Endothelial cell of umbilical vein (primary cell): Measurements from ENCODE around the gene TXNDC2. TPM values are rescaled to one million over a fixed set of nuclear protein-coding genes. Genes with fewer than 3 reads are reported as not detected.

Source experiments
- BruUV-seq: library from RNA; stranded (reverse); fragments of 400-500 nt; replicated peaks from 2 replicates; lab custom pipeline; 2021; lab: Mats Ljungman, UMichigan
- CTCF ChIA-PET: fragments of 300-600, 350-600 bp; sonication (Branson Sonifier 250); formaldehyde crosslinking; loops from one replicate; lab custom pipeline; 2021; ENCODE audit warnings: antibody characterized with exemption, inconsistent platforms; lab: Charles Lee
- POLR2A ChIA-PET: fragments of 300-600, 350-600 bp; sonication (Branson Sonifier 250); formaldehyde crosslinking; loops from one replicate; lab custom pipeline; 2021; ENCODE audit warnings: antibody characterized with exemption, inconsistent platforms; lab: Charles Lee
- DNase-seq: peaks from one replicate; pipeline ENCODE4 v3.0.0-alpha.2; 2011; ENCODE audit warnings: low read depth, low spot score
- FAIRE-seq: peaks from 2 replicates; lab custom pipeline; 2011; peaks lifted over from hg19 to GRCh38; lab: Jason Lieb, UNC
- H2AFZ ChIP-seq: 2 replicates; pipeline ENCODE4 v1.6.0; 2012; ENCODE audit warnings: low read depth, low read length, control low read depth, inconsistent platforms
- H3K27ac ChIP-seq: 2 replicates; pipeline ENCODE4 v1.5.1; 2011; ENCODE audit warnings: low read depth, mild to moderate bottlenecking, control low read depth, low read length, moderate library complexity; ENCODE audit not compliant: insufficient read depth
- H3K27me3 ChIP-seq, 2 experiments: 2 replicates each; pipeline versions ENCODE4 v1.6.0 to v1.6.1; 2011; ENCODE audit warnings: low read length in 2 of 2, mixed read lengths in 1 of 2; ENCODE audit not compliant: control insufficient read depth in 2 of 2, insufficient read depth in 2 of 2
- H3K36me3 ChIP-seq, 2 experiments: 2 replicates in 1 of 2; 3 replicates in 1 of 2; pipeline ENCODE4 v1.5.1; 2011; ENCODE audit warnings: low read length in 2 of 2, mild to moderate bottlenecking in 1 of 2, moderate library complexity in 1 of 2; ENCODE audit not compliant: control insufficient read depth in 2 of 2, insufficient read depth in 2 of 2; ENCODE audit errors: extremely low read depth in 1 of 2
- H3K4me1 ChIP-seq: 3 replicates; pipeline ENCODE4 v1.5.1; 2011; ENCODE audit warnings: mild to moderate bottlenecking, low read length; ENCODE audit not compliant: control insufficient read depth, insufficient read depth; ENCODE audit errors: extremely low read depth
- H3K4me2 ChIP-seq: 2 replicates; pipeline ENCODE4 v1.6.1; 2011; ENCODE audit warnings: low read length, control low read depth, mixed read lengths; ENCODE audit not compliant: insufficient read depth
- H3K4me3 ChIP-seq, 3 experiments: fragments of 200-600 bp in 1 of 3; sonication (generic), shearing (Covaris generic) in 1 of 3; replicated peaks in 1 of 3; 2 replicates each; pipeline ENCODE4 v1.5.1; 2011 to 2016; ENCODE audit warnings: control low read depth in 3 of 3, low read length in 3 of 3, mild to moderate bottlenecking in 2 of 3, inconsistent platforms in 1 of 3, low read depth in 1 of 3, moderate library complexity in 1 of 3; ENCODE audit not compliant: insufficient read depth in 1 of 3
- H3K79me2 ChIP-seq: 2 replicates; pipeline ENCODE4 v1.6.0; 2012; ENCODE audit warnings: low read length, inconsistent platforms; ENCODE audit not compliant: control insufficient read depth, insufficient read depth
- H3K9ac ChIP-seq: replicated peaks from 2 replicates; pipeline ENCODE3; 2011; ENCODE audit warnings: low read length, control low read depth; ENCODE audit not compliant: insufficient read depth; ENCODE audit errors: extremely low read depth
- H3K9me1 ChIP-seq: replicated peaks from 3 replicates; pipeline ENCODE4 v1.6.0; 2011; ENCODE audit warnings: mild to moderate bottlenecking, low read length; ENCODE audit not compliant: control insufficient read depth, insufficient read depth; ENCODE audit errors: extremely low read depth
- H3K9me3 ChIP-seq: replicated peaks from 2 replicates; pipeline ENCODE4 v1.5.1; 2012; ENCODE audit warnings: low read length, inconsistent platforms; ENCODE audit not compliant: control insufficient read depth, insufficient read depth
- H4K20me1 ChIP-seq: replicated peaks from 2 replicates; pipeline ENCODE3; 2011; ENCODE audit warnings: mild to moderate bottlenecking, low read length; ENCODE audit not compliant: control insufficient read depth, insufficient read depth; ENCODE audit errors: extremely low read depth
- CTCF ChIP-seq, 2 donors: IDR thresholded peaks; 1 replicate in 1 of 2; 2 replicates in 1 of 2; pipeline ENCODE4 v1.5.1; 2011; ENCODE audit warnings: low read length in 2 of 2, mild to moderate bottlenecking in 2 of 2, moderate library complexity in 2 of 2, control low read depth in 1 of 2, inconsistent platforms in 1 of 2, low read depth in 1 of 2; ENCODE audit not compliant: insufficient read depth in 1 of 2; ENCODE audit errors: extremely low read depth in 1 of 2
- EZH2 ChIP-seq: IDR thresholded peaks from 2 replicates; pipeline ENCODE4 v1.6.1; 2012; ENCODE audit warnings: borderline replicate concordance, low read depth, mild to moderate bottlenecking, moderate library complexity, low read length, inconsistent platforms; ENCODE audit not compliant: severe bottlenecking
- FOS ChIP-seq: IDR thresholded peaks from 2 replicates; pipeline ENCODE4 v1.6.1; 2011; ENCODE audit warnings: mild to moderate bottlenecking, low read length, moderate library complexity, borderline replicate concordance; ENCODE audit not compliant: insufficient read depth
- GATA2 ChIP-seq: IDR thresholded peaks from 2 replicates; pipeline ENCODE4 v1.7.0; 2011; ENCODE audit warnings: low read depth, mild to moderate bottlenecking, moderate library complexity, mixed read lengths, low read length; ENCODE audit not compliant: insufficient read length, insufficient read depth
- JUN ChIP-seq: IDR thresholded peaks from 2 replicates; pipeline ENCODE4 v1.6.1; 2011; ENCODE audit warnings: borderline replicate concordance, low read depth; ENCODE audit not compliant: insufficient read length, insufficient read depth
- MAX ChIP-seq: IDR thresholded peaks from 2 replicates; pipeline ENCODE4 v1.6.1; 2011; ENCODE audit not compliant: insufficient read depth, insufficient read length
- MYC ChIP-seq: IDR thresholded peaks from one replicate; pipeline ENCODE4 v1.6.1; 2011; ENCODE audit warnings: mild to moderate bottlenecking, low read depth, low read length
- POLR2A ChIP-seq: IDR thresholded peaks from 2 replicates; pipeline ENCODE4 v1.6.1; 2012; ENCODE audit warnings: low read depth, mild to moderate bottlenecking, control low read depth, low read length
- POLR2AphosphoS5 ChIP-seq: IDR thresholded peaks from 2 replicates; pipeline ENCODE4 v1.6.1; 2012; ENCODE audit warnings: low read depth, mild to moderate bottlenecking, control low read depth, low read length, moderate library complexity; ENCODE audit not compliant: insufficient read depth
- dilution Hi-C: fragments of 300-500 bp; cut with MboI; formaldehyde crosslinking; loops from one replicate; pipeline ENCODE4 v1.15.0; 2019; ENCODE audit warnings: low sequenced_read_pairs; ENCODE audit not compliant: extremely low pct_ligation_motif_present
- intact Hi-C: fragments of 100-400 bp; cut with micrococcal nuclease; formaldehyde crosslinking; loops from one replicate; pipeline ENCODE4 v1.10.0; 2022
- polyA plus RNA-seq, 4 experiments: library from polyadenylated mRNA; depleted of rRNA in 3 of 4; stranded (reverse) in 3 of 4; unstranded in 1 of 4; fragments of >200 nt; gene quantifications; 2 replicates each; pipeline versions ENCODE4 v1.2.1 to v1.2.3, GENCODE V29; 2011 to 2012; ENCODE audit warnings: missing spikeins in 1 of 4
- total RNA-seq: library from RNA; stranded (reverse); gene quantifications from 2 replicates; pipeline ENCODE4 v1.2.3, GENCODE V29; 2021

The TXNDC2 gene
- total and polyA plus RNA-seq, 2 donors (not counting 3 experiments of a cell fraction or from before 2014, with no cell fraction given), result 0.12 TPM; not detected in 1

GRCh38 chr18:9931146-9931545 is 45.4 kb downstream of the TXNDC2 start:
- H3K9me3 ChIP-seq, result no peaks in the 10 kb centered on the region
- no peak overlapping the region for H3K27ac ChIP-seq
- H4K20me1 ChIP-seq, result peaks cover 25% of the 10 kb centered on the region
- H2AFZ ChIP-seq, result no peak overlapping the region
- H3K4me1 ChIP-seq, result peaks cover 10% of the 10 kb centered on the region
- ChIA-PET CTCF (no interaction called here), POLR2A (no interaction called here)
- H3K4me2 ChIP-seq, result no peak overlapping the region
- dilution Hi-C loops (no loop called here), intact Hi-C loops (no loop called here)
- peaks cover 92% of the 10 kb centered on the region for H3K79me2 ChIP-seq
- BruUV-seq, result no TSS peak
- H3K36me3 ChIP-seq, result peaks cover 3 to 6% of the 10 kb centered on the region in 2 experiments
- FAIRE-seq, result no peak
- H3K27me3 ChIP-seq, result no peaks in the 10 kb centered on the region
- no peak overlapping the region for H3K9ac ChIP-seq
- TF ChIP-seq EZH2 (no peak), FOS (no peak), CTCF (IDR thresholded peaks at IDR 0.05; ENCODE audit: extremely low read depth in 1 of 2, insufficient read depth in 1 of 2, low read depth in 1 of 2, low read length in 2 of 2) (no peak), MAX (no peak), MYC (no peak), POLR2AphosphoS5 (no peak), POLR2A (no peak), GATA2 (no peak), JUN (no peak)
- H3K4me3 ChIP-seq, result no peak overlapping the region
- peaks cover 5% of the 10 kb centered on the region for H3K9me1 ChIP-seq
- DNase-seq, result no peak
